ENCODE data around the gene LAGE3.

Gene LAGE3

GRCh38 chrX:154457491-154458115 is 21.5 kb downstream of the LAGE3 start:
- DNase-seq (ENCODE audit: low spot score): peak; percentile 79

- DNase-seq (ENCODE audit: low spot score): no peak
Measured at GRCh38 chrX:154452823-154453222, 26.3 kb downstream of the LAGE3 start.

GRCh38 chrX:154450312-154450711 is 28.8 kb downstream of the LAGE3 start:
- no peak for DNase-seq (ENCODE audit: low spot score)

GRCh38 chrX:154449618-154450017 is 29.5 kb downstream of the LAGE3 start:
- no peak for DNase-seq (ENCODE audit: low spot score)

- DNase-seq (ENCODE audit: low spot score): no peak
Measured at GRCh38 chrX:154448484-154448883, 30.6 kb downstream of the LAGE3 start.

GRCh38 chrX:154446430-154446829 is 32.7 kb downstream of the LAGE3 start:
- no peak for DNase-seq (ENCODE audit: low spot score)

- DNase-seq (ENCODE audit: low spot score): no peak
Measured at GRCh38 chrX:154445776-154446175, 33.3 kb downstream of the LAGE3 start.

GRCh38 chrX:154444755-154445246 is 34.3 kb downstream of the LAGE3 start:
- no peak for DNase-seq (ENCODE audit: low spot score)

- DNase-seq (ENCODE audit: low spot score): peak; percentile 92
Measured at GRCh38 chrX:154443992-154444754, 34.9 kb downstream of the LAGE3 start, which contains the start of gene FAM50A. Gene FAM50A, plus strand, starts transcription at chrX:154444141. Its CDS starts 95 bp downstream, at chrX:154444236.

GRCh38 chrX:154443479-154443910 is 35.6 kb downstream of the LAGE3 start:
- peak; percentile 12 for DNase-seq (ENCODE audit: low spot score)

GRCh38 chrX:154441984-154442707 is 36.9 kb downstream of the LAGE3 start:
- DNase-seq (ENCODE audit: low spot score): no peak

GRCh38 chrX:154441564-154441963 is 37.5 kb downstream of the LAGE3 start:
- no peak for DNase-seq (ENCODE audit: low spot score)

GRCh38 chrX:154440623-154441357 is 38.3 kb downstream of the LAGE3 start:
- DNase-seq (ENCODE audit: low spot score): no peak

- no peak for DNase-seq (ENCODE audit: low spot score)
Measured at GRCh38 chrX:154439841-154440240, 39.2 kb downstream of the LAGE3 start.

GRCh38 chrX:154437971-154438893 is 40.8 kb downstream of the LAGE3 start:
- DNase-seq (ENCODE audit: low spot score): no peak

GRCh38 chrX:154436983-154437752 is 41.9 kb downstream of the LAGE3 start, which contains the start of gene GDI1:
Gene GDI1, plus strand, starts transcription at chrX:154437154. Its CDS starts 101 bp downstream, at chrX:154437255.
- peak; percentile 65 for DNase-seq (ENCODE audit: low spot score)

- DNase-seq (ENCODE audit: low spot score): peak; percentile 84
Measured at GRCh38 chrX:154436374-154436982, 42.6 kb downstream of the LAGE3 start.

GRCh38 chrX:154435171-154435733 is 43.8 kb downstream of the LAGE3 start:
- no peak for DNase-seq (ENCODE audit: low spot score)

Measured in AG20443 (cell line).